Mesenchymal stem cell (in vitro differentiated cells and primary cell): ENCODE measurements around the gene PPDPF.

Source experiments
- DNase-seq: peaks from one replicate; pipeline ENCODE4 v3.0.0-alpha.2; 2013
- H2AFZ ChIP-seq: one replicate; pipeline ENCODE4 v1.6.1; 2013; ENCODE audit warnings: low read depth, mild to moderate bottlenecking, control low read depth, inconsistent platforms, low read length, moderate library complexity
- H2AK5ac ChIP-seq: 2 replicates; pipeline ENCODE4 v1.6.1; 2013; ENCODE audit warnings: low read length, moderate library complexity, mild to moderate bottlenecking, inconsistent platforms; ENCODE audit not compliant: severe bottlenecking
- H2BK120ac ChIP-seq: one replicate; pipeline ENCODE4 v1.6.1; 2013; ENCODE audit warnings: low read depth, mild to moderate bottlenecking, inconsistent platforms, low read length, moderate library complexity
- H2BK12ac ChIP-seq, 2 experiments: one replicate each; pipeline ENCODE4 v1.6.1; 2013; ENCODE audit warnings: inconsistent platforms in 2 of 2, low read length in 2 of 2, mild to moderate bottlenecking in 2 of 2, moderate library complexity in 2 of 2, control low read depth in 1 of 2
- H2BK15ac ChIP-seq: one replicate; pipeline ENCODE4 v1.6.1; 2013; ENCODE audit warnings: mild to moderate bottlenecking, low read depth, inconsistent platforms; ENCODE audit not compliant: poor library complexity, severe bottlenecking
- H2BK5ac ChIP-seq: 2 replicates; pipeline ENCODE4 v1.6.1; 2013; ENCODE audit warnings: low read depth, mild to moderate bottlenecking, low read length, control low read depth, inconsistent platforms; ENCODE audit not compliant: poor library complexity, severe bottlenecking
- H3K14ac ChIP-seq, 2 experiments: one replicate each; pipeline ENCODE4 v1.6.1; 2013; ENCODE audit warnings: inconsistent platforms in 2 of 2, low read length in 2 of 2, control low read depth in 1 of 2, mild to moderate bottlenecking in 1 of 2, moderate library complexity in 1 of 2
- H3K18ac ChIP-seq, 2 experiments: one replicate each; pipeline ENCODE4 v1.6.1; 2013; ENCODE audit warnings: inconsistent platforms in 2 of 2, low read length in 2 of 2, control low read depth in 1 of 2, low read depth in 1 of 2, mild to moderate bottlenecking in 1 of 2
- H3K23ac ChIP-seq, 2 experiments: one replicate each; pipeline ENCODE4 v1.6.1; 2013; ENCODE audit warnings: inconsistent platforms in 2 of 2, low read length in 2 of 2, mild to moderate bottlenecking in 2 of 2, moderate library complexity in 2 of 2, control low read depth in 1 of 2
- H3K27ac ChIP-seq: 2 replicates; pipeline ENCODE4 v1.5.1; 2013; ENCODE audit warnings: mild to moderate bottlenecking, moderate library complexity, low read length, control low read depth, inconsistent platforms; ENCODE audit not compliant: poor library complexity, severe bottlenecking
- H3K27me3 ChIP-seq, 2 experiments: 2 replicates each; pipeline versions ENCODE4 v1.6.1 to v1.7.0; 2013; ENCODE audit warnings: low read length in 2 of 2, mild to moderate bottlenecking in 2 of 2, moderate library complexity in 2 of 2, control low read depth in 1 of 2, inconsistent platforms in 1 of 2; ENCODE audit not compliant: control insufficient read depth in 1 of 2, insufficient read depth in 1 of 2
- H3K36me3 ChIP-seq, 2 experiments: 2 replicates each; pipeline versions ENCODE4 v1.6.1 to v1.7.0; 2013; ENCODE audit warnings: low read length in 2 of 2, control low read depth in 1 of 2, inconsistent platforms in 1 of 2, low read depth in 1 of 2, mild to moderate bottlenecking in 1 of 2; ENCODE audit not compliant: insufficient read depth in 2 of 2, control insufficient read depth in 1 of 2
- H3K4ac ChIP-seq, 2 experiments: one replicate each; pipeline ENCODE4 v1.6.1; 2013; ENCODE audit warnings: inconsistent platforms in 2 of 2, low read length in 2 of 2, mild to moderate bottlenecking in 2 of 2, moderate library complexity in 2 of 2, control low read depth in 1 of 2, low read depth in 1 of 2
- H3K4me1 ChIP-seq: 2 replicates; pipeline ENCODE4 v1.6.1; 2013; ENCODE audit warnings: low read depth, low read length, control low read depth; ENCODE audit not compliant: control insufficient read depth, insufficient read depth
- H3K4me2 ChIP-seq: 2 replicates; pipeline ENCODE4 v1.6.1; 2013; ENCODE audit warnings: low read length, mild to moderate bottlenecking, inconsistent platforms; ENCODE audit not compliant: poor library complexity, severe bottlenecking
- H3K4me3 ChIP-seq, 2 experiments: 2 replicates each; pipeline versions ENCODE4 v1.5.1 to v1.7.0; 2013; ENCODE audit warnings: low read length in 2 of 2, mild to moderate bottlenecking in 2 of 2, control low read depth in 1 of 2, low read depth in 1 of 2; ENCODE audit not compliant: insufficient read depth in 1 of 2
- H3K79me1 ChIP-seq: replicated peaks from 2 replicates; pipeline ENCODE4 v1.6.1; 2013; ENCODE audit warnings: mild to moderate bottlenecking, control low read depth, low read length, inconsistent platforms; ENCODE audit not compliant: poor library complexity, severe bottlenecking
- H3K9ac ChIP-seq: 2 replicates; pipeline ENCODE4 v1.7.0; 2013; ENCODE audit warnings: mild to moderate bottlenecking, low read length, moderate library complexity
- H3K9me3 ChIP-seq: 2 replicates; pipeline ENCODE4 v1.7.0; 2013; ENCODE audit warnings: mild to moderate bottlenecking, low read length; ENCODE audit not compliant: control insufficient read depth
- H4K8ac ChIP-seq: one replicate; pipeline ENCODE4 v1.6.1; 2013; ENCODE audit warnings: inconsistent platforms, mild to moderate bottlenecking, low read length, moderate library complexity
- H4K91ac ChIP-seq: one replicate; pipeline ENCODE4 v1.6.1; 2013; ENCODE audit warnings: mild to moderate bottlenecking, low read length, inconsistent platforms
- WGBS: methylation state at CpG from one replicate; pipeline ENCODE4 v1.1.7; 2013; ENCODE audit warnings: mixed read lengths; 5-methylcytosine and 5-hydroxymethylcytosine counted together

Gene PPDPF

GRCh38 chr20:63525185-63525584, 4.6 kb downstream of the PPDPF start:
- 61% methylated on average over 3 of the region's 3 CpGs for WGBS
- no peak overlapping the region for H2BK12ac ChIP-seq
- no peak for DNase-seq

GRCh38 chr20:63525971-63526370, 5.4 kb downstream of the PPDPF start:
- 33% methylated on average over 1 of the region's 2 CpGs for WGBS
- no peak overlapping the region for H2AK5ac ChIP-seq
- DNase-seq = no peak
- H3K18ac ChIP-seq = no peak overlapping the region
- H3K4me2 ChIP-seq = no peak overlapping the region
- no peak overlapping the region for H2BK5ac ChIP-seq
- H3K14ac ChIP-seq = no peak overlapping the region
- peaks cover 19 to 25% of the 10 kb centered on the region in 2 experiments for H3K36me3 ChIP-seq
- peaks cover 19% of the 10 kb centered on the region for H3K4me1 ChIP-seq
- peaks cover 19% of the 10 kb centered on the region for H3K79me1 ChIP-seq
- H2BK15ac ChIP-seq = no peak overlapping the region
- H3K4ac ChIP-seq = no peak overlapping the region
- no peak overlapping the region for H2BK12ac ChIP-seq
- H2AFZ ChIP-seq = no peak overlapping the region
- H3K27ac ChIP-seq = no peak overlapping the region
- H3K4me3 ChIP-seq = no peak overlapping the region
- no peak overlapping the region for H3K9ac ChIP-seq
- H2BK120ac ChIP-seq = no peak overlapping the region
- H3K23ac ChIP-seq = no peak overlapping the region
- H3K27me3 ChIP-seq = peaks cover 0 to 28% of the 10 kb centered on the region in 2 experiments
- H3K9me3 ChIP-seq = no peaks in the 10 kb centered on the region
- H4K8ac ChIP-seq = no peak overlapping the region
- no peak overlapping the region for H4K91ac ChIP-seq

More at GRCh38 chr20:63525185-63525584, 4.6 kb downstream of the PPDPF start:
- no peak overlapping the region for H3K4me3 ChIP-seq
- no peak overlapping the region for H3K27ac ChIP-seq
- no peaks in the 10 kb centered on the region for H3K9me3 ChIP-seq
- H3K14ac ChIP-seq = no peak overlapping the region
- H3K4ac ChIP-seq = no peak overlapping the region
- no peak overlapping the region for H2BK120ac ChIP-seq
- H4K8ac ChIP-seq = no peak overlapping the region
- no peak overlapping the region for H2BK15ac ChIP-seq
- H3K18ac ChIP-seq = no peak overlapping the region
- H3K36me3 ChIP-seq = peaks cover 19 to 25% of the 10 kb centered on the region in 2 experiments
- peaks cover 19% of the 10 kb centered on the region for H3K79me1 ChIP-seq
- peaks cover 0 to 21% of the 10 kb centered on the region in 2 experiments for H3K27me3 ChIP-seq
- no peak overlapping the region for H3K9ac ChIP-seq
- no peak overlapping the region for H3K23ac ChIP-seq
- no peak overlapping the region for H4K91ac ChIP-seq
- no peak overlapping the region for H3K4me2 ChIP-seq
- no peak overlapping the region for H2AK5ac ChIP-seq
- no peak overlapping the region for H2AFZ ChIP-seq
- H3K4me1 ChIP-seq = peaks cover 19% of the 10 kb centered on the region
- no peak overlapping the region for H2BK5ac ChIP-seq

GRCh38 chr20:63527184-63527583, 6.6 kb downstream of the PPDPF start:
- no peak overlapping the region for H3K18ac ChIP-seq
- H3K4ac ChIP-seq = no peak overlapping the region
- no peak overlapping the region for H2BK120ac ChIP-seq
- H3K79me1 ChIP-seq = peaks cover 14% of the 10 kb centered on the region
- no peaks in the 10 kb centered on the region for H3K9me3 ChIP-seq
- peaks cover 17 to 22% of the 10 kb centered on the region in 2 experiments for H3K36me3 ChIP-seq
- no peak for DNase-seq
- no peak overlapping the region for H3K23ac ChIP-seq
- H3K4me3 ChIP-seq = no peak overlapping the region
- H2AFZ ChIP-seq = no peak overlapping the region
- H4K8ac ChIP-seq = no peak overlapping the region
- H3K4me1 ChIP-seq = peaks cover 13% of the 10 kb centered on the region
- H2BK12ac ChIP-seq = no peak overlapping the region
- peaks cover 0 to 36% of the 10 kb centered on the region in 2 experiments for H3K27me3 ChIP-seq
- WGBS = 93% methylated on average over 9 of the region's 9 CpGs
- H3K4me2 ChIP-seq = no peak overlapping the region
- H2BK15ac ChIP-seq = no peak overlapping the region
- no peak overlapping the region for H2BK5ac ChIP-seq
- no peak overlapping the region for H3K14ac ChIP-seq
- H2AK5ac ChIP-seq = no peak overlapping the region
- no peak overlapping the region for H4K91ac ChIP-seq
- H3K9ac ChIP-seq = no peak overlapping the region
- no peak overlapping the region for H3K27ac ChIP-seq

- Histone ChIP-seq H2BK12ac (no peak overlapping the region), H3K4me2 (no peak overlapping the region), H4K8ac (no peak overlapping the region), H3K36me3 (peaks cover 0 to 3% of the 10 kb centered on the region in 2 experiments), H3K4me1 (peaks cover 10% of the 10 kb centered on the region), H3K4me3 (no peak overlapping the region), H2AK5ac (no peak overlapping the region), H2AFZ (no peak overlapping the region), H2BK5ac (no peak overlapping the region), H3K18ac (no peak overlapping the region), H3K79me1 (no peaks in the 10 kb centered on the region), H2BK120ac (no peak overlapping the region), H3K4ac (no peak overlapping the region), H4K91ac (peak overlapping the region; percentile 52), H3K27me3 (peaks cover 0 to 52% of the 10 kb centered on the region in 2 experiments), H3K27ac (no peak overlapping the region), H3K9ac (no peak overlapping the region), H3K23ac (no peak overlapping the region), H2BK15ac (no peak overlapping the region), H3K14ac (no peak overlapping the region), H3K9me3 (no peaks in the 10 kb centered on the region)
- 91% methylated on average over 26 of the region's 27 CpGs for WGBS
- no peak for DNase-seq
These were observed 8.8 kb downstream of the PPDPF start for GRCh38 chr20:63529180-63529860.
